ENCODE measurements around the gene CC2D1B. TPM values are rescaled to one million over a fixed set of nuclear protein-coding genes. Genes with fewer than 3 reads are reported as not detected.

CC2D1B gene
- total and polyA plus RNA-seq, 2 experiments from 2014 or later = 5.7 to 13.1 TPM

DNA sequence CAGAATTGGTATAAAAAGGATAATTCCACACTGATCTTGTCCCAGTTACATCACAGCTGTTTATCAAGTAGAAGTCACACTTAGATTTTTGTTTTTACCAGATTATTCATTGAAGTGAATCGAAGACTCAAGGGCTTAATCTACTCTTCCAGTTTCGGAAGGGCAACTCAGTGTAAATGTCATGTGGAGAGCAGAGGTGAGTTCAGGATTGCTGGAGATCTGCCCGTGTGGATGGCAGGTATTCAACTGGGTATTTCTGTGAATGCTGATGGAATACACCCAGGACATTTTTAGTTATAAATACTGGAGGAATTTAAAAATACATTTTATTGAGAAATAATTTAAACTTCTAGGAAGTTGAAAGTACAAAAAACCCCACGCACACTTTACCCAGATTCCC is 19.4 kb downstream of the CC2D1B start (continued):
- TF ChIP-seq, protein P1, sequence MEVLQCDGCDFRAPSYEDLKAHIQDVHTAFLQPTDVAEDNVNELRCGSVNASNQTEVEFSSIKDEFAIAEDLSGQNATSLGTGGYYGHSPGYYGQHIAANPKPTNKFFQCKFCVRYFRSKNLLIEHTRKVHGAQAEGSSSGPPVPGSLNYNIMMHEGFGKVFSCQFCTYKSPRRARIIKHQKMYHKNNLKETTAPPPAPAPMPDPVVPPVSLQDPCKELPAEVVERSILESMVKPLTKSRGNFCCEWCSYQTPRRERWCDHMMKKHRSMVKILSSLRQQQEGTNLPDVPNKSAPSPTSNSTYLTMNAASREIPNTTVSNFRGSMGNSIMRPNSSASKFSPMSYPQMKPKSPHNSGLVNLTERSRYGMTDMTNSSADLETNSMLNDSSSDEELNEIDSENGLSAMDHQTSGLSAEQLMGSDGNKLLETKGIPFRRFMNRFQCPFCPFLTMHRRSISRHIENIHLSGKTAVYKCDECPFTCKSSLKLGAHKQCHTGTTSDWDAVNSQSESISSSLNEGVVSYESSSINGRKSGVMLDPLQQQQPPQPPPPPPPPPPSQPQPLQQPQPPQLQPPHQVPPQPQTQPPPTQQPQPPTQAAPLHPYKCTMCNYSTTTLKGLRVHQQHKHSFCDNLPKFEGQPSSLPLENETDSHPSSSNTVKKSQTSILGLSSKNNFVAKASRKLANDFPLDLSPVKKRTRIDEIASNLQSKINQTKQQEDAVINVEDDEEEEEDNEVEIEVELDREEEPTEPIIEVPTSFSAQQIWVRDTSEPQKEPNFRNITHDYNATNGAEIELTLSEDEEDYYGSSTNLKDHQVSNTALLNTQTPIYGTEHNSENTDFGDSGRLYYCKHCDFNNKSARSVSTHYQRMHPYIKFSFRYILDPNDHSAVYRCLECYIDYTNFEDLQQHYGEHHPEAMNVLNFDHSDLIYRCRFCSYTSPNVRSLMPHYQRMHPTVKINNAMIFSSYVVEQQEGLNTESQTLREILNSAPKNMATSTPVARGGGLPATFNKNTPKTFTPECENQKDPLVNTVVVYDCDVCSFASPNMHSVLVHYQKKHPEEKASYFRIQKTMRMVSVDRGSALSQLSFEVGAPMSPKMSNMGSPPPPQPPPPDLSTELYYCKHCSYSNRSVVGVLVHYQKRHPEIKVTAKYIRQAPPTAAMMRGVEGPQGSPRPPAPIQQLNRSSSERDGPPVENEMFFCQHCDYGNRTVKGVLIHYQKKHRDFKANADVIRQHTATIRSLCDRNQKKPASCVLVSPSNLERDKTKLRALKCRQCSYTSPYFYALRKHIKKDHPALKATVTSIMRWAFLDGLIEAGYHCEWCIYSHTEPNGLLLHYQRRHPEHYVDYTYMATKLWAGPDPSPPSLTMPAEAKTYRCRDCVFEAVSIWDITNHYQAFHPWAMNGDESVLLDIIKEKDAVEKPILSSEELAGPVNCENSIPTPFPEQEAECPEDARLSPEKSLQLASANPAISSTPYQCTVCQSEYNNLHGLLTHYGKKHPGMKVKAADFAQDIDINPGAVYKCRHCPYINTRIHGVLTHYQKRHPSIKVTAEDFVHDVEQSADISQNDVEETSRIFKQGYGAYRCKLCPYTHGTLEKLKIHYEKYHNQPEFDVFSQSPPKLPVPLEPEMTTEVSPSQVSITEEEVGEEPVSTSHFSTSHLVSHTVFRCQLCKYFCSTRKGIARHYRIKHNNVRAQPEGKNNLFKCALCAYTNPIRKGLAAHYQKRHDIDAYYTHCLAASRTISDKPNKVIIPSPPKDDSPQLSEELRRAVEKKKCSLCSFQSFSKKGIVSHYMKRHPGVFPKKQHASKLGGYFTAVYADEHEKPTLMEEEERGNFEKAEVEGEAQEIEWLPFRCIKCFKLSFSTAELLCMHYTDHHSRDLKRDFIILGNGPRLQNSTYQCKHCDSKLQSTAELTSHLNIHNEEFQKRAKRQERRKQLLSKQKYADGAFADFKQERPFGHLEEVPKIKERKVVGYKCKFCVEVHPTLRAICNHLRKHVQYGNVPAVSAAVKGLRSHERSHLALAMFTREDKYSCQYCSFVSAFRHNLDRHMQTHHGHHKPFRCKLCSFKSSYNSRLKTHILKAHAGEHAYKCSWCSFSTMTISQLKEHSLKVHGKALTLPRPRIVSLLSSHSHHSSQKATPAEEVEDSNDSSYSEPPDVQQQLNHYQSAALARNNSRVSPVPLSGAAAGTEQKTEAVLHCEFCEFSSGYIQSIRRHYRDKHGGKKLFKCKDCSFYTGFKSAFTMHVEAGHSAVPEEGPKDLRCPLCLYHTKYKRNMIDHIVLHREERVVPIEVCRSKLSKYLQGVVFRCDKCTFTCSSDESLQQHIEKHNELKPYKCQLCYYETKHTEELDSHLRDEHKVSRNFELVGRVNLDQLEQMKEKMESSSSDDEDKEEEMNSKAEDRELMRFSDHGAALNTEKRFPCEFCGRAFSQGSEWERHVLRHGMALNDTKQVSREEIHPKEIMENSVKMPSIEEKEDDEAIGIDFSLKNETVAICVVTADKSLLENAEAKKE (CRISPR knock-in tag; IDR thresholded peaks at IDR 0.05) = no peak
- TF ChIP-seq ZNF331 (CRISPR knock-in tag; IDR thresholded peaks at IDR 0.05; ENCODE audit: low read depth) = no peak

DNA sequence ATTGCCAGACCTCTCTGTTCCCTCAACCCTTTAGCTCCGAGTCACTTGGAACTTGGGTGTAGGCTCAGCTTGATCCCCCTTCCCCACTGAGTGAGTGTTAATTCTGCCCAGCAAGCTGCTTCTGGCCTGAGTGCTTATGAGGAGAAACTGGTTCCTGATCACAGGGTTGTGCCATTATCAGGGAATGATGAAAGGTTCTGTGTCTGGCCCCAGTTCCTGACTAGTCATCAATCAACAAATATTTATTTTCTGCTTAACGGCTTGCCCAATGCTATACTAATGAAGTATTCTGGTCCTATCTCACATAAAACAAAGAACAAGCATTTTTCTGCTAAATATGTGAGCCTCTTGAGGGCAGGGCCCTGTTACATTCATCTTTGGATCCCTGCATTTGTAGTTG is 20.8 kb downstream of the CC2D1B start:
- Histone ChIP-seq H2AFZ (no peak overlapping the region), H4K20me1 (replicated peaks; ENCODE audit: insufficient read depth) (no peaks in the 10 kb centered on the region), H3K79me2 (replicated peaks; ENCODE audit: insufficient read depth) (no peaks in the 10 kb centered on the region), H3K4me2 (no peak overlapping the region), H3K27me3 (ENCODE audit: insufficient read depth) (no peaks in the 10 kb centered on the region), H3K36me3 (ENCODE audit: insufficient read depth) (no peaks in the 10 kb centered on the region), H3K9me2 (ENCODE audit: insufficient read depth) (no peaks in the 10 kb centered on the region), H3F3A (replicated peaks; ENCODE audit: low read depth) (0 out of 2 replicates have a peak, but pooled peaks cover 3% of the 10 kb centered on the region), H3K4me1 (ENCODE audit: insufficient read depth) (no peaks in the 10 kb centered on the region), H3K4me3 (no peak overlapping the region), H3K27ac (ENCODE audit: low read depth) (no peak overlapping the region)
- Mint-ChIP-seq H3K27ac (no peak overlapping the region; the same call in 1 of the 2 replicates), H3K27me3 (ENCODE audit: insufficient read depth, low read depth, poor library complexity) (peaks cover 7% of the 10 kb centered on the region), H3K4me3 (no peak overlapping the region), H3K9me3 (no peaks in the 10 kb centered on the region), H3K4me1 (peaks cover 7% of the 10 kb centered on the region; the same call in 2 of the 3 replicates), H3K36me3 (ENCODE audit: low read depth) (peaks cover 8% of the 10 kb centered on the region; the same call in 1 of the 3 replicates)
- no peak for TF ChIP-seq NANOG (IDR thresholded peaks at IDR 0.05; ENCODE audit: borderline replicate concordance)
- TF ChIP-seq JUNB (IDR thresholded peaks at IDR 0.05; ENCODE audit: unreplicated experiment) = no peak
- TF ChIP-seq, protein P2, sequence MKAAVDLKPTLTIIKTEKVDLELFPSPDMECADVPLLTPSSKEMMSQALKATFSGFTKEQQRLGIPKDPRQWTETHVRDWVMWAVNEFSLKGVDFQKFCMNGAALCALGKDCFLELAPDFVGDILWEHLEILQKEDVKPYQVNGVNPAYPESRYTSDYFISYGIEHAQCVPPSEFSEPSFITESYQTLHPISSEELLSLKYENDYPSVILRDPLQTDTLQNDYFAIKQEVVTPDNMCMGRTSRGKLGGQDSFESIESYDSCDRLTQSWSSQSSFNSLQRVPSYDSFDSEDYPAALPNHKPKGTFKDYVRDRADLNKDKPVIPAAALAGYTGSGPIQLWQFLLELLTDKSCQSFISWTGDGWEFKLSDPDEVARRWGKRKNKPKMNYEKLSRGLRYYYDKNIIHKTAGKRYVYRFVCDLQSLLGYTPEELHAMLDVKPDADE (IDR thresholded peaks at IDR 0.05) = no peak
- TF ChIP-seq CREB1 (CRISPR knock-in tag; IDR thresholded peaks at IDR 0.05; ENCODE audit: low read depth) = no peak
- TF ChIP-seq STAT1 (IDR thresholded peaks at IDR 0.05; ENCODE audit: unreplicated experiment) = no peak
- TF ChIP-seq ZNF114 (CRISPR knock-in tag; IDR thresholded peaks at IDR 0.05) = no peak
- TF ChIP-seq, protein P1 (CRISPR knock-in tag; IDR thresholded peaks at IDR 0.05) = no peak
- no peak for TF ChIP-seq ZNF331 (CRISPR knock-in tag; IDR thresholded peaks at IDR 0.05; ENCODE audit: low read depth)
- ATAC-seq (no peak), DNase-seq (ENCODE audit: low spot score) (no peak)
